Fibroblast of lung (primary cell): ENCODE results near the gene KIAA1958. TPM values are rescaled to one million over a fixed set of nuclear protein-coding genes. Genes with fewer than 3 reads are reported as not detected.

ENCODE experiments used
- DNase-seq, 2 donors: peaks; one replicate each; pipeline versions ENCODE4 v3.0.0 to v3.0.0-alpha.2; 2010; ENCODE audit warnings: low read depth in 2 of 2
- H2AFZ ChIP-seq: 2 replicates; pipeline ENCODE4 v1.5.1; 2012; ENCODE audit warnings: low read length, control low read depth, inconsistent platforms
- H3K27ac ChIP-seq: 2 replicates; pipeline ENCODE4 v1.5.1; 2011; ENCODE audit warnings: low read length, control low read depth; ENCODE audit not compliant: insufficient read depth
- H3K27me3 ChIP-seq: 2 replicates; pipeline ENCODE4 v1.5.1; 2011; ENCODE audit warnings: mild to moderate bottlenecking, low read length; ENCODE audit not compliant: control insufficient read depth, insufficient read depth
- H3K36me3 ChIP-seq: 2 replicates; pipeline ENCODE4 v1.5.1; 2011; ENCODE audit warnings: low read length; ENCODE audit not compliant: control insufficient read depth, insufficient read depth
- H3K4me1 ChIP-seq: 2 replicates; pipeline ENCODE4 v1.5.1; 2011; ENCODE audit warnings: low read length; ENCODE audit not compliant: control insufficient read depth, insufficient read depth; ENCODE audit errors: extremely low read depth
- H3K4me2 ChIP-seq: 2 replicates; pipeline ENCODE4 v1.5.1; 2011; ENCODE audit warnings: low read length, control low read depth; ENCODE audit not compliant: insufficient read depth; ENCODE audit errors: extremely low read depth
- H3K4me3 ChIP-seq, 4 experiments: fragments of 200-600 bp in 1 of 4; sonication (generic) in 1 of 4; replicated peaks in 1 of 4; 2 replicates each; pipeline ENCODE4 v1.5.1; 2011 to 2016; ENCODE audit warnings: low read length in 4 of 4, low read depth in 3 of 4, mild to moderate bottlenecking in 3 of 4, control low read depth in 2 of 4, inconsistent platforms in 1 of 4, mixed read lengths in 1 of 4; ENCODE audit not compliant: insufficient read depth in 1 of 4; ENCODE audit errors: control extremely low read depth in 1 of 4
- H3K79me2 ChIP-seq: 2 replicates; pipeline ENCODE4 v1.5.1; 2012; ENCODE audit warnings: mild to moderate bottlenecking, low read length, inconsistent platforms; ENCODE audit not compliant: control insufficient read depth, insufficient read depth
- H3K9ac ChIP-seq: 2 replicates; pipeline ENCODE4 v1.5.1; 2011; ENCODE audit warnings: mild to moderate bottlenecking, low read length, control low read depth; ENCODE audit not compliant: insufficient read depth
- H3K9me3 ChIP-seq: 2 replicates; pipeline ENCODE4 v1.5.1; 2012; ENCODE audit warnings: low read depth, low read length; ENCODE audit not compliant: control insufficient read depth, insufficient read depth
- H4K20me1 ChIP-seq: 2 replicates; pipeline ENCODE4 v1.5.1; 2011; ENCODE audit warnings: low read length; ENCODE audit not compliant: control insufficient read depth, insufficient read depth; ENCODE audit errors: extremely low read depth
- EZH2 ChIP-seq: IDR thresholded peaks from 2 replicates; pipeline ENCODE4 v1.5.1; 2012; ENCODE audit warnings: low read length, control low read depth, mild to moderate bottlenecking; ENCODE audit errors: missing control alignments
- polyA plus RNA-seq, 2 donors: library from polyadenylated mRNA; depleted of rRNA in 1 of 2; stranded (reverse) in 1 of 2; unstranded in 1 of 2; fragments of >200 nt; gene quantifications; 2 replicates each; pipeline ENCODE4 v1.2.1, GENCODE V29; 2011 to 2012; ENCODE audit warnings: missing spikeins in 1 of 2
- total RNA-seq: library from RNA; depleted of rRNA; stranded (reverse); fragments of >200 nt; gene quantifications from 2 replicates; pipeline ENCODE4 v1.2.1, GENCODE V29; 2014
- TF ChIP-seq, protein P1 (sequence below), 2 donors: IDR thresholded peaks in 1 of 2; conservative IDR thresholded peaks in 1 of 2; 1 replicate in 1 of 2; 2 replicates in 1 of 2; pipeline ENCODE4 v1.5.1; 2011 to 2012; ENCODE audit warnings: low read length in 2 of 2, control low read depth in 1 of 2, inconsistent platforms in 1 of 2, low read depth in 1 of 2, mild to moderate bottlenecking in 1 of 2

KIAA1958 gene
- total and polyA plus RNA-seq, 2 donors (not counting 1 experiment from before 2014, with no cell fraction given) = 0.75 to 3.0 TPM

GRCh38 chr9:112477330-112477729, 9.3 kb upstream of the KIAA1958 start:
- no peaks in the 10 kb centered on the region for H4K20me1 ChIP-seq
- no peaks in the 10 kb centered on the region for H3K9me3 ChIP-seq
- no peak overlapping the region for H3K4me3 ChIP-seq
- no peak overlapping the region for H3K9ac ChIP-seq
- no peaks in the 10 kb centered on the region for H3K36me3 ChIP-seq
- no peaks in the 10 kb centered on the region for H3K79me2 ChIP-seq
- no peak overlapping the region for H2AFZ ChIP-seq
- no peaks in the 10 kb centered on the region for H3K27me3 ChIP-seq
- H3K4me2 ChIP-seq = no peak overlapping the region
- H3K4me1 ChIP-seq = no peaks in the 10 kb centered on the region
- no peak for TF ChIP-seq EZH2
- TF ChIP-seq, protein P1, sequence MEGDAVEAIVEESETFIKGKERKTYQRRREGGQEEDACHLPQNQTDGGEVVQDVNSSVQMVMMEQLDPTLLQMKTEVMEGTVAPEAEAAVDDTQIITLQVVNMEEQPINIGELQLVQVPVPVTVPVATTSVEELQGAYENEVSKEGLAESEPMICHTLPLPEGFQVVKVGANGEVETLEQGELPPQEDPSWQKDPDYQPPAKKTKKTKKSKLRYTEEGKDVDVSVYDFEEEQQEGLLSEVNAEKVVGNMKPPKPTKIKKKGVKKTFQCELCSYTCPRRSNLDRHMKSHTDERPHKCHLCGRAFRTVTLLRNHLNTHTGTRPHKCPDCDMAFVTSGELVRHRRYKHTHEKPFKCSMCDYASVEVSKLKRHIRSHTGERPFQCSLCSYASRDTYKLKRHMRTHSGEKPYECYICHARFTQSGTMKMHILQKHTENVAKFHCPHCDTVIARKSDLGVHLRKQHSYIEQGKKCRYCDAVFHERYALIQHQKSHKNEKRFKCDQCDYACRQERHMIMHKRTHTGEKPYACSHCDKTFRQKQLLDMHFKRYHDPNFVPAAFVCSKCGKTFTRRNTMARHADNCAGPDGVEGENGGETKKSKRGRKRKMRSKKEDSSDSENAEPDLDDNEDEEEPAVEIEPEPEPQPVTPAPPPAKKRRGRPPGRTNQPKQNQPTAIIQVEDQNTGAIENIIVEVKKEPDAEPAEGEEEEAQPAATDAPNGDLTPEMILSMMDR (conservative IDR thresholded peaks at IDR 0.05 in 1 of 2, IDR thresholded peaks at IDR 0.05 in 1 of 2; ENCODE audit: low read depth in 1 of 2, low read length in 2 of 2) = no peak
- no peak overlapping the region for H3K27ac ChIP-seq
- DNase-seq = no peak

DNA sequence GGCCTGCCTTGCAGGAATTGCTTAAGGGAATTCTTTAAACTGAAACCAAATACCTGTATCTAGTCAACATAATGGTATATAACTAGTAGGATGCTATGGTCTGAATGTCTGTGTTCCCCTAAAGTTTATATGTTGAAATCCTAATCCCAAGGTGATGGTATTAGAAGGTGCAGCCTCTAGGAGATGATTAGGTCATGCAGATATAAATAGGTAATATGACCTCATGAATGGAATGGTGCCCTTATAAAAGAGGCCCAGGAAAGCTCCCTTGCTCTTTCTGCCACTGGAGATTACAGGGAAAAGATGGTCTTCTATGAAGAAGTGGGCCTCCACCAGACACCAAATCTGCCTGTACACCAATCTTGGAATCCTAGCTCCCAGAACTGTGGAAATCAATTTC, 7.4 kb upstream of the KIAA1958 start:
- H4K20me1 ChIP-seq = no peaks in the 10 kb centered on the region
- no peaks in the 10 kb centered on the region for H3K79me2 ChIP-seq
- no peak overlapping the region for H3K4me2 ChIP-seq
- DNase-seq = no peak
- no peaks in the 10 kb centered on the region for H3K36me3 ChIP-seq
- no peaks in the 10 kb centered on the region for H3K9me3 ChIP-seq
- TF ChIP-seq EZH2 = no peak
- TF ChIP-seq, protein P1 (conservative IDR thresholded peaks at IDR 0.05 in 1 of 2, IDR thresholded peaks at IDR 0.05 in 1 of 2; ENCODE audit: low read depth in 1 of 2, low read length in 2 of 2) = no peak
- no peak overlapping the region for H3K9ac ChIP-seq
- no peak overlapping the region for H2AFZ ChIP-seq
- H3K27ac ChIP-seq = no peak overlapping the region
- H3K4me1 ChIP-seq = no peaks in the 10 kb centered on the region
- H3K4me3 ChIP-seq = no peak overlapping the region
- H3K27me3 ChIP-seq = no peaks in the 10 kb centered on the region

- TF ChIP-seq, protein P1 (conservative IDR thresholded peaks at IDR 0.05 in 1 of 2, IDR thresholded peaks at IDR 0.05 in 1 of 2; ENCODE audit: low read depth in 1 of 2, low read length in 2 of 2) = no peak
- no peak for TF ChIP-seq EZH2
- Histone ChIP-seq H3K79me2 (no peaks in the 10 kb centered on the region), H3K4me3 (no peak overlapping the region), H2AFZ (no peak overlapping the region), H3K9ac (no peak overlapping the region), H3K9me3 (no peaks in the 10 kb centered on the region), H3K4me2 (no peak overlapping the region), H3K4me1 (no peaks in the 10 kb centered on the region), H4K20me1 (no peaks in the 10 kb centered on the region), H3K27me3 (no peaks in the 10 kb centered on the region), H3K36me3 (no peaks in the 10 kb centered on the region), H3K27ac (no peak overlapping the region)
- no peak for DNase-seq
Observed at GRCh38 chr9:112484607-112485006, 2.0 kb upstream of the KIAA1958 start.
